Measurements from ENCODE around the gene ITPRIPL1. TPM values are rescaled to one million over a fixed set of nuclear protein-coding genes. Genes with fewer than 3 reads are reported as not detected.
"Not testable (repeated sequence)": the region's sequence is repeated elsewhere in the genome, so short reads cannot be mapped to it uniquely, and the experiment has no call there.

ITPRIPL1 gene
- polyA plus RNA-seq (2013, experiment 1 of 2), result 4.6 TPM
- 3.7 TPM for polyA plus RNA-seq (2013, experiment 2 of 2)

GRCh38 chr2:96325041-96325883, at the start of gene ITPRIPL1:
TSS of gene ITPRIPL1 (plus strand) at chr2:96325317. CDS start at chr2:96325840, 523 bp downstream.
- Histone ChIP-seq H3K9me3 (ENCODE audit: control insufficient read depth, low read length) (no peaks in the 10 kb centered on the region), H3K4me1 (ENCODE audit: control insufficient read depth, insufficient read depth, low read length, poor library complexity, severe bottlenecking) (peaks cover 5% of the 10 kb centered on the region), H3K4me3 (ENCODE audit: extremely low read depth, insufficient read depth, low read length, poor library complexity, severe bottlenecking) (peak within 1 kb of the TSS; percentile 50), H3K36me3 (ENCODE audit: control insufficient read depth, insufficient read depth, low read length) (peaks cover 19% of the 10 kb centered on the region), H3K27ac (ENCODE audit: low read depth, low read length, severe bottlenecking) (no peak within 1 kb of the TSS)
- WGBS, 2 experiments (ENCODE audit: insufficient coverage in 2 of 2), result 10 to 15% methylated on average over 25 to 28 of the region's 58 CpGs

DNA sequence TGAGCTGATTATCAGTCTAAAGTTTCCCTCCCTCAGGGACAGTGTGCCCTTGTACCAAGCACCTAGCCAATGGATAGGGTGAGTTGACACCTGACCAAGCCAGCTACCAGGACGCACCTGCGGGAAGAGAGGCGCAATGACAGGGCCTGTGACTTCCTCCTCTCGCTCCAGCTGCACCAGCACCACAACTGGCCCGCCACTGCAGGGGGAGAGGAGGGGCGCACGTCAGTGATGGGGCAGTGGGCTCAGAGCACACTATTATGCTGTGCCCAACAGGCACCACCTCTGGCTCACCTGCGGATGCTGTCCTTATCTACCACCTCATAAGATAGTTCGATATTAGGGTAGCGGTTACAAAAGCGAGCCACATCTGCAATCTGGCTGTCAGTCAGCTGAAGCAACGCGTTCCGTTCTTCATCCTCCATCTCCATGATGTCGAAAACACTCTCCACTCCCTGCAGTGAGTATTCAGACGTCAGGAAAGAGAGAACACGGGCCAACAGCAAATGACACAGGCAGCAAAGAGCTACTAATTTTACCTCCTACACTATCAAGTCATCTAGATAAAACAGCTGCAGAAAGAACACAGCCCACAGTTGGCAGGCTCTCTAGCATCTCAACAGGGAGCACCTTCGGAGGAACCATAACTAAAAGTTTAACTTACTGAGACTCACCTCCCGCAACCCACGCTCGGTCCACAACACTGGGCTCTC, 48.2 kb upstream of the ITPRIPL1 start:
- H3K4me3 ChIP-seq (ENCODE audit: extremely low read depth, insufficient read depth, low read length, poor library complexity, severe bottlenecking), result no peak overlapping the region
- no peaks in the 10 kb centered on the region for H3K4me1 ChIP-seq (ENCODE audit: control insufficient read depth, insufficient read depth, low read length, poor library complexity, severe bottlenecking)
- no peaks in the 10 kb centered on the region for H3K9me3 ChIP-seq (ENCODE audit: control insufficient read depth, low read length)
- peaks cover 96% of the 10 kb centered on the region for H3K36me3 ChIP-seq (ENCODE audit: control insufficient read depth, insufficient read depth, low read length)
- H3K27ac ChIP-seq (ENCODE audit: low read depth, low read length, severe bottlenecking), result no peak overlapping the region
- WGBS, 2 experiments (ENCODE audit: insufficient coverage in 2 of 2), result 98 to 99% methylated on average over 16 to 17 of the region's 21 CpGs

- WGBS, 2 experiments (ENCODE audit: insufficient coverage in 2 of 2), result 95 to 100% methylated on average over 5 to 6 of the region's 6 CpGs
- no peak overlapping the region for H3K4me3 ChIP-seq (ENCODE audit: extremely low read depth, insufficient read depth, low read length, poor library complexity, severe bottlenecking)
- H3K36me3 ChIP-seq (ENCODE audit: control insufficient read depth, insufficient read depth, low read length), result peaks cover 99% of the 10 kb centered on the region
- H3K9me3 ChIP-seq (ENCODE audit: control insufficient read depth, low read length), result no peaks in the 10 kb centered on the region
- H3K4me1 ChIP-seq (ENCODE audit: control insufficient read depth, insufficient read depth, low read length, poor library complexity, severe bottlenecking), result no peaks in the 10 kb centered on the region
- H3K27ac ChIP-seq (ENCODE audit: low read depth, low read length, severe bottlenecking), result no peak overlapping the region
Measured at GRCh38 chr2:96287273-96287856, 37.8 kb upstream of the ITPRIPL1 start.

DNA sequence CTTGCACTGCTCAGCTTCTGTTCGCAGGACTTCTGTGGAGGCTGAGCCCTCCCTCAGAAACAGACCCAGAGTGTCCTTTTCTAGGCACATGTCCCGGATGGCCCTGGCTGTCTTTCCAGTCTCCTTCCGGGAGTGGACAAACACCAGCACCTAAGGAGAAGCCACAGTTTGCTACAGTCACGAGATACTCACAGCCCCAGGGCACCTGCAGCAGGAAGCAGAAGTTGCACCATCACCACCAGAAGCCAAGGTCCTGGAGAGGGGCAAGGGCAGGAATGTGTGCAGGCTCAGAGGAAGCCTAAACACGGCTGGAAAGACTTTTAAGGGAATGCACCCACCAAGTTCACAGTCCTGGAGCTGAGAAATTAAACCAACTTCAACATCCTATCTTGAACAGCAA, 33.4 kb upstream of the ITPRIPL1 start:
- H3K4me1 ChIP-seq (ENCODE audit: control insufficient read depth, insufficient read depth, low read length, poor library complexity, severe bottlenecking), result no peaks in the 10 kb centered on the region
- no peak overlapping the region for H3K4me3 ChIP-seq (ENCODE audit: extremely low read depth, insufficient read depth, low read length, poor library complexity, severe bottlenecking)
- no peak overlapping the region for H3K27ac ChIP-seq (ENCODE audit: low read depth, low read length, severe bottlenecking)
- WGBS, 2 experiments (ENCODE audit: insufficient coverage in 2 of 2), result 90 to 94% methylated on average over 4 to 5 of the region's 5 CpGs
- peaks cover 100% of the 10 kb centered on the region for H3K36me3 ChIP-seq (ENCODE audit: control insufficient read depth, insufficient read depth, low read length)
- H3K9me3 ChIP-seq (ENCODE audit: control insufficient read depth, low read length), result no peaks in the 10 kb centered on the region

- H3K36me3 ChIP-seq (ENCODE audit: control insufficient read depth, insufficient read depth, low read length), result peaks cover 100% of the 10 kb centered on the region
- H3K9me3 ChIP-seq (ENCODE audit: control insufficient read depth, low read length); H3K4me3 ChIP-seq (ENCODE audit: extremely low read depth, insufficient read depth, low read length, poor library complexity, severe bottlenecking); H3K4me1 ChIP-seq (ENCODE audit: control insufficient read depth, insufficient read depth, low read length, poor library complexity, severe bottlenecking); H3K27ac ChIP-seq (ENCODE audit: low read depth, low read length, severe bottlenecking): not testable (repeated sequence)
- 96 to 98% methylated on average over 6 to 7 of the region's 8 CpGs for WGBS, 2 experiments (ENCODE audit: insufficient coverage in 2 of 2)
Measured at GRCh38 chr2:96294271-96294670, 30.8 kb upstream of the ITPRIPL1 start.

DNA sequence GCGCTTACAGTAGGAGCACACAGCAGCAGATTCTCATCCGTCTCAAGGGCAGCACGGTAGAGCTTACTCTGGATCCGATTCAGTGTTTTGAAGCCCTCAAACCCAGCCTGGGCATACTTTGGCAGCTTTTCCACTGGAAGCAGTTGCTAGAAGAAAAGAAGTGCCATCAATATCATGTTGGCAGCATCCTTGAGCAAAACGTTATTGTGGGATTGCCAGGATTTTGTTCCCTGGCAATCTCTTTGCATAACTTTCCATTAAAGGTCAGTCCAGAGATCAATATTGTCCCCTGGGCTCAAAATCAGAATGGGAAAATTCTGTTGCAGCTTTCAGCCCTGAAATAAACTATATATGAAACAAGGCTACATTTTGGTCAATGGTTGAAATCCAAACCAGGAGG, 28.2 kb upstream of the ITPRIPL1 start:
- Histone ChIP-seq H3K4me3 (ENCODE audit: extremely low read depth, insufficient read depth, low read length, poor library complexity, severe bottlenecking) (no peak overlapping the region), H3K4me1 (ENCODE audit: control insufficient read depth, insufficient read depth, low read length, poor library complexity, severe bottlenecking) (no peaks in the 10 kb centered on the region), H3K27ac (ENCODE audit: low read depth, low read length, severe bottlenecking) (no peak overlapping the region), H3K36me3 (ENCODE audit: control insufficient read depth, insufficient read depth, low read length) (peaks cover 94% of the 10 kb centered on the region), H3K9me3 (ENCODE audit: control insufficient read depth, low read length) (no peaks in the 10 kb centered on the region)
- WGBS, 2 experiments (ENCODE audit: insufficient coverage in 2 of 2), result 91 to 95% methylated on average over 5 of the region's 5 CpGs

DNA sequence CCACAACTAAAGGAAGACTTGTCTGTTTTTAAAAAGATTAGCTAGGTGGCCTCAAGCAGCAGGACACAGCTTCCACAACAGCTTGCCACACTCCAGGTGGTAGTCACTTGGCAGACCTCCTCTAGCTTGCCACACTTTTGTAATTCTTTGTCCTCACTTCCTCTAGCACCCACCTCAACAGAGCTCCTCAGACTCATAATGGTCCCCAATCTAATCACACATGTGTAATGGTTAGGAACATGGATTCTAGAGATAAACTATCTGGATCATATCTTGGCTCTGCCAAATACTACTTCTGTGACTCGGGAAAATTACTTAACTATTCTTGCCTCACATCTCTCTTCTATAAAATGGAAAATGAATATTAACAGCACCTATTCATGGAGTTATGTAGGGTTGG, 23.3 kb upstream of the ITPRIPL1 start:
- Histone ChIP-seq H3K36me3 (ENCODE audit: control insufficient read depth, insufficient read depth, low read length) (peaks cover 64% of the 10 kb centered on the region), H3K4me1 (ENCODE audit: control insufficient read depth, insufficient read depth, low read length, poor library complexity, severe bottlenecking) (peaks cover 9% of the 10 kb centered on the region)
- no CpG with 5 or more reads among the region's 1 CpG for WGBS, 2 experiments (ENCODE audit: insufficient coverage in 2 of 2)

GRCh38 chr2:96304606-96305005, 20.5 kb upstream of the ITPRIPL1 start:
- Histone ChIP-seq H3K27ac (ENCODE audit: low read depth, low read length, severe bottlenecking) (no peak overlapping the region), H3K9me3 (ENCODE audit: control insufficient read depth, low read length) (no peaks in the 10 kb centered on the region), H3K36me3 (ENCODE audit: control insufficient read depth, insufficient read depth, low read length) (peaks cover 37% of the 10 kb centered on the region), H3K4me3 (ENCODE audit: extremely low read depth, insufficient read depth, low read length, poor library complexity, severe bottlenecking) (peak overlapping the region; percentile 77), H3K4me1 (ENCODE audit: control insufficient read depth, insufficient read depth, low read length, poor library complexity, severe bottlenecking) (peaks cover 9% of the 10 kb centered on the region)
- WGBS, 2 experiments (ENCODE audit: insufficient coverage in 2 of 2), result 57 to 61% methylated on average over 7 to 9 of the region's 11 CpGs

More for the DNA sequence above, 23.3 kb upstream of the ITPRIPL1 start:
- H3K27ac ChIP-seq (ENCODE audit: low read depth, low read length, severe bottlenecking), result no peak overlapping the region
- H3K4me3 ChIP-seq (ENCODE audit: extremely low read depth, insufficient read depth, low read length, poor library complexity, severe bottlenecking), result no peak overlapping the region
- no peaks in the 10 kb centered on the region for H3K9me3 ChIP-seq (ENCODE audit: control insufficient read depth, low read length)

- H3K4me3 ChIP-seq (ENCODE audit: extremely low read depth, insufficient read depth, low read length, poor library complexity, severe bottlenecking), result peak within 1 kb of the TSS; percentile 77
- 0% methylated on average over 22 to 39 of the region's 61 CpGs for WGBS, 2 experiments (ENCODE audit: insufficient coverage in 2 of 2)
- no peaks in the 10 kb centered on the region for H3K9me3 ChIP-seq (ENCODE audit: control insufficient read depth, low read length)
- peaks cover 9% of the 10 kb centered on the region for H3K4me1 ChIP-seq (ENCODE audit: control insufficient read depth, insufficient read depth, low read length, poor library complexity, severe bottlenecking)
- peaks cover 32% of the 10 kb centered on the region for H3K36me3 ChIP-seq (ENCODE audit: control insufficient read depth, insufficient read depth, low read length)
- peak within 1 kb of the TSS; percentile 68 for H3K27ac ChIP-seq (ENCODE audit: low read depth, low read length, severe bottlenecking)
Measured at GRCh38 chr2:96305091-96305978, 19.8 kb upstream of the ITPRIPL1 start, which contains the start of gene SNRNP200. TSS of gene SNRNP200 (minus strand) at chr2:96305546. CDS start at chr2:96305437, 109 bp downstream.

DNA sequence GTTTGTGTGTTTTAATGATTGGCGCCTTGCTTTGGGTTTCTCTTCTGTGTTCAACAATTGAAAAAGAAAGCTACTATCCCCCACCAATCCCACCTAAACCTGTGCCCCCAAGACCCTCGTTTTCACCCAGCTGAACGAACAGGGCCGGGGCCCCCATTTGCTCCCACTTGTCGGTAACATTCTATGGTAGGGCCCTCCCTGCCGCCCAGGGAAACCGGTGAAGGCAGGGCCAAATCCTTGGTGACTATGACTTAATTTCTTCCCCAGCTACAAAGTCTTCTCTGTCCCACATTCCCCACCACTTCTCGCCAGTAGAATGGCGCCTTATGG, 19.2 kb upstream of the ITPRIPL1 start:
- peaks cover 30% of the 10 kb centered on the region for H3K36me3 ChIP-seq (ENCODE audit: control insufficient read depth, insufficient read depth, low read length)
- no peaks in the 10 kb centered on the region for H3K9me3 ChIP-seq (ENCODE audit: control insufficient read depth, low read length)
- peak overlapping the region; percentile 77 for H3K4me3 ChIP-seq (ENCODE audit: extremely low read depth, insufficient read depth, low read length, poor library complexity, severe bottlenecking)
- 20% methylated on average over 5 of the region's 9 CpGs; no CpG with 5 or more reads in 1 of the 2 experiments for WGBS, 2 experiments (ENCODE audit: insufficient coverage in 2 of 2)
- H3K27ac ChIP-seq (ENCODE audit: low read depth, low read length, severe bottlenecking), result no peak overlapping the region
- H3K4me1 ChIP-seq (ENCODE audit: control insufficient read depth, insufficient read depth, low read length, poor library complexity, severe bottlenecking), result peaks cover 9% of the 10 kb centered on the region
